GM18498 (cell line): ENCODE measurements around the gene SLC25A36.
"Not testable (repeated sequence)": the region's sequence is repeated elsewhere in the genome, so short reads cannot be mapped to it uniquely, and the experiment has no call there.

Experiments used
- ATAC-seq: cut with Tn5 transposase; IDR thresholded peaks from one replicate; pipeline ENCODE4 v1.9.1; 2021; ENCODE audit warnings: mild to moderate bottlenecking, moderate library complexity; ENCODE audit not compliant: unreplicated experiment

Gene SLC25A36

DNA sequence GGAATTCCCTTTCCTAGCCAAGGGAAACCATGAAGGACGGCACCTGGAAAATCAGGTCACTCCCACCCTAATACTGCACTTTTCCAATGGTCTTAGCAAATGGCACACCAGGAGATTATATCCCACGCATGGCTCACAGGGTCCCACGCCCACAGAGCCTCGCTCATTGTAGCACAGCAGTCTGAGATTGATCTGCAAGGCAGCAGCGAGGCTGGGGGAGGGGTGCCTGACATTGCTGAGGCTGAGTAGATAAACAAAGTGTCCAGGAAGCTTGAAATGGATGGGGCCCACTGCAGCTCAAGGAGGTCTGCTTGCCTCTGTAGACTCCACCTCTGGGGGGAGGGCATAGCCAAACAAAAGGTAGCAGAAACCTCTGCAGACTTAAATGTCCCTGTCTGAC is 46.2 kb downstream of the SLC25A36 start:
- ATAC-seq, result not testable (repeated sequence)

DNA sequence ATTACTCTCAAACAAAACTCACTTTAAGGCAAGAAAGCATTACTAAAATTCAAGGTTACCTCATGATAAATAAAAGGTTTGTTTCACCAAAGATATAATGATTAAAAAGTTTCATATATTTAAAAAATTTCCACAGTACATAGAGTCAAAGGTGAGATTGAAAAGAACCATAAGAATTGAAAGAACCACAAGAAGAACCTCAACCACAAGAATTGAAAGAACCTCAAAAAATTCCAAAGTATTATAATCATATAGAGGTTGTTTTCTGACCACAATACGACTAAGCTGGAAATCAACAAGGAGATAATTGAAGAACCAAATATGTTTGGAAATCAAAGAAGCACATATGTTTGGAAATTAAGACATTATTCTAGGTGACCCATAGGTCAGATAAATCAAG is 52.7 kb downstream of the SLC25A36 start:
- ATAC-seq, result no peak

- ATAC-seq, result not testable (repeated sequence)
Observed at GRCh38 chr3:140994861-140995260, 53.2 kb downstream of the SLC25A36 start.

DNA sequence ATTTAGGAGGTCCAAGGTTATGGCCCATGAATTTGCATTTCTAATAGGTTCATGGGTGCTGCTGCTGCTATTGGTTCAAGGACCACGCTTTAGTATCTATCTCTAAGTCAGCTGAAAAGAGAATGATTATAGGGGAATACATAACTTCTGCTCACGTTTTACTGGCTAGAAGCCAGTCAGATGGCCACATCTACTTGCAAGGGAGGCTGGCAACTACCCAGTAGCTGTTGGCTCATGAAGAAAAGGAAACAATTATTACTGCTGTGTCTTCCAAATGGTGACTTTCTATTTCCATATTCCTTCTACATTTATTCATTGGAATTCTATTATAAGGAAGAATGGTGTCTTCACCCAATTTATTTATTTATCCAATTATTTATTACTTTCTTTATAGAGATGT is 54.2 kb downstream of the SLC25A36 start:
- no peak for ATAC-seq

- peak; percentile 78 for ATAC-seq
Observed at GRCh38 chr3:141000027-141000663, 58.5 kb downstream of the SLC25A36 start.

GRCh38 chr3:141000686-141001085 is 59.0 kb downstream of the SLC25A36 start:
- no peak for ATAC-seq

DNA sequence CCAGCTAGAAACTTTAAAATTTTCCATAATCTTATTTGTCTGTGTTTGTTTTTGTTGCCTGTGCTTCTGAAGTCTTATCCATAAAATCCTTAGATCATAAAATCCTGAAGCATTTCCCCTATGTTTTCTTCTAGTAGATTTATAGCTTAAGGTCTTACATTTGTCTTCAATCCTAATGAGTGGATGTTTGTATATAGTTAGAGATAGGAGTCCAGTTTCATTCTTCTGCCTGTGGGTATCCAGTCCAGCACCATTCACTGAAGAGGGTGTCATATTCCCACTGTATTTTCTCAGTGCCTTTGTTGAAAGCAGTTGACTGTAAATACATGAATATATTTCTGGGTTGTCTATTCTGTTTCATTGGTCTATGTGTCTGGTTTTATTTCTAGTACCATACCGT is 64.7 kb downstream of the SLC25A36 start:
- ATAC-seq, result no peak

DNA sequence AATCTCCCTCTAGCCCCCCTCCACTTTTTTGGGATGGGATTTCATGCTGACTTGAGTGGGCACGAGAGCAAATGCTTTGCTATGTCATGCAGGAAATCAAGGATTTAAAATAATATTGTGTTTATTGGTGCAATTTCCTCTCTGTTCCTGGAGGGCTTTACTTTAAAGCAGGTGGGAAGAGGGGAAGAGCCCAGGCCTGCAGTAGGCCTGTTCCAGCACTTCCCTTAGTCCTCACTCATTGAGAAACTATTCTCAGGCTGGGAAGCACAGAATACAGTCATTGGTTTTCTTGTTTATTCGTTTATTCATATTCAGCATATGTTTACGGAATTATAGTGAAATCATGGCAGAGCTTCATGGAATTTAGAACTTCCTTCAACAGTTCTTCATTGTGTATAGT is 67.9 kb downstream of the SLC25A36 start:
- ATAC-seq, result no peak

- peak; percentile 84 for ATAC-seq
Observed at GRCh38 chr3:141011232-141011996, 69.8 kb downstream of the SLC25A36 start.

DNA sequence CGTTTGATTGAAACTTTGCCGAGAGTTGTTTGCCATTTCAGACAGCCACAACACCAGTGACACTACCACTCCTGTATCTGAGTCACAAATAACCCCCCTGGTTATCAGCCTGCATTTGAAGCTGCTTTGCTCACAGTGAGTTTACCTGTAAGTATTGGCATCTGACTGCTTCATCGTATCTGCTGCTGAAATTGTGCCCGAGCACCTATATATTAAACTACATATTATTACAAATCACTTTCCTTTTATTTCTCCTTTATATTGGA is 70.3 kb downstream of the SLC25A36 start:
- no peak for ATAC-seq

DNA sequence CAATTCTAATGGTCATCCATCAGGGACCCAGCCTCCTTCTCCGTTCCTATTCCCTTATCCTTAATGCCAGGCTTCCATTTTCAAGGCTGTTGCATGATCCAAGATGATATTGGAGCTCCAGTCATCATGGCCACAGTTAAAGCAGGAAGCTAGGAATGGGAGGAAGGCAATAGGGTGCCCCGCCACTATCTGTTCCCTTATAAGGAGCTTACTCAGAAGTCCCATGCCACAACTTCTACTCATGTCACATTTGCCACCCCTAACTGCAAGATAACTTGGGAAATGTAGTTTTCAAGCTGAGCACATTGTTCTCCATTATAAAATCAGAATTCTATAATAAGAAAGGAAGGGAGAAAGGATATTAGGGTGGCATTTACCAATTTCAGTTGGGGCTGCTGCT is 70.9 kb downstream of the SLC25A36 start:
- no peak for ATAC-seq

- no peak for ATAC-seq
Observed at GRCh38 chr3:141015481-141015880, 73.8 kb downstream of the SLC25A36 start.

- ATAC-seq, result not testable (repeated sequence)
Observed at GRCh38 chr3:141017366-141018322, 76.0 kb downstream of the SLC25A36 start.

GRCh38 chr3:141019244-141019643 is 77.6 kb downstream of the SLC25A36 start:
- no peak for ATAC-seq

GRCh38 chr3:141020143-141020830 is 78.7 kb downstream of the SLC25A36 start:
- ATAC-seq, result no peak

DNA sequence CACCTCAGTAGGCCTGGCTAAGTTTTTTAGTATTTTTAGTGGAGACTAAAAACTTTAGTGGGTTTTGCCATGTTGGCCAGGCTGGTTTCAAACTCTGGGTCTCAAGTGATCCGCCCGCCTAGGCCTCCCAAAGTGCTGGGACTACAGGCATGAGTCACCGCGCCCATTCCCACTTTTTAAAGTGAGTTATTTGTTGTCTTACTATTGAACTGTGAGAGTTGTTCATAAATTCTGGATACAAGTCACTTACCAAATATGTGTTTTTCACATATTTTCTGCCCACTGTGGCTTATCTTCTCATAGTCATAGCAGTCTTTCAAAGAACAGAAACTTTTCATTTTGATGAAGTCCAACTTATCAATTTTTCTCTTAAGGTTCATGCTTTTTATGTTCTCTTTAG is 79.6 kb downstream of the SLC25A36 start:
- no peak for ATAC-seq
